ENCODE data around the gene NTM. TPM values are rescaled to one million over a fixed set of nuclear protein-coding genes. Genes with fewer than 3 reads are reported as not detected.
A peak's percentile ranks its signal among the peaks of the same experiment; 100 is the strongest.

Gene NTM
- total RNA-seq, 8 experiments from 2014 or later: 0.80 to 169 (median 18.6) TPM

DNA sequence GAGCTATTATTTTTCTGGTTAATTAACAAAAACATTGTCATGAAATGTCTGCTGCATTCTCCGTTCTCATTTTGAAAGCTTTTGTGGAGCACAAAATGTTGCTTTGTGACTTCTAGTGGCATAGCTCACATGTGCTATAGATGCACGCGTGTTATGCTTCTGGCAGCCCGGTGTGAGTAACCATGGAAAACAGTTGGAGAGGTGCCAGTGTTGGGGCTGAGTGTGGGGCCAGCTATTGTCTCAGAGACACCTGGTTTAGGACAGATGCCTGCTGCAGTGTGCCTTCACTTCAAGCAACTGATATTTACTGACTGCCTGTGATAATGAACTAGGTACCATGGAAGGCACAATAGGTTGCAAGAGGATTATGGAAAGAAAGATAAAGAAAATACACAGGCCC lies 760.6 kb downstream of the NTM start:
- peaks cover 22 to 29% of the 10 kb centered on the region in 2 donors for H3K4me1 ChIP-seq (replicated peaks in 1 of 2)
- peak in 1 of 8 experiments; percentile 45 for ATAC-seq (replicated peaks in 6 of 8)
- WGBS, 10 experiments: 57 to 100% (median 88%) methylated on average over 1 to 4 of the region's 4 CpGs; no CpG with 5 or more reads in 5 of the 10 experiments
- in situ Hi-C loops (cut with MboI; ENCODE audit: low pct_unique_long_range_greater_than_20kb in 2 of 9, low sequenced_read_pairs in 9 of 9, unreplicated experiment in 9 of 9): loop anchor here in 1 of 9 experiments (25.0 kb wide), 1 partner anchor 931 kb away; no protein-coding TSS in a partner anchor
- H3K27ac ChIP-seq: no peak overlapping the region
- no peak overlapping the region for H3K4me3 ChIP-seq

DNA sequence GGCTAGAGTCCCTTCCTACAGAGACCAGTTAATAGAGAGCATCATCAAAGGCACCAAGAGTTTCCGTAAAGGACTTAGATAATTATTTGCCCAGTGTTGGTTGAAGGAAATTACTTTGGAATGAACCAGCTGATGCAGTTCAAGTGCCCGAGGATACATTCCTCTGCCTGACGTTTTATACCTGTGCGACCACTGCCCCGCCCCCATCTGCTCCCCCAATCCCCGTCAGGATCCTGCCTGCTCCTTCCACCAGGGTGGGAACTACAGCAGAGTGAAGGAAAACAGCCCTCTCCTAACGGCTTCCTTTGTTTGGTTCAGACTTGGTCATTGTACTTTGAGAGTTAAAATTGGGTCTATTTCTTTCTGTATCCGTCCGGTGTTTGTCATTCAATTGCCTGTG lies 761.5 kb downstream of the NTM start:
- Histone ChIP-seq H3K4me1 (replicated peaks in 1 of 2) (peaks cover 13 to 20% of the 10 kb centered on the region in 2 donors), H3K4me3 (no peak overlapping the region), H3K27ac (no peak overlapping the region)
- ATAC-seq (replicated peaks in 6 of 8): no peak
- in situ Hi-C loops (cut with MboI; ENCODE audit: low pct_unique_long_range_greater_than_20kb in 2 of 9, low sequenced_read_pairs in 9 of 9, unreplicated experiment in 9 of 9): loop anchor here in 1 of 9 experiments (25.0 kb wide), 1 partner anchor 930 kb away; no protein-coding TSS in a partner anchor
- 60 to 100% (median 80%) methylated on average over 1 to 2 of the region's 9 CpGs; no CpG with 5 or more reads in 4 of the 10 experiments for WGBS, 10 experiments

DNA sequence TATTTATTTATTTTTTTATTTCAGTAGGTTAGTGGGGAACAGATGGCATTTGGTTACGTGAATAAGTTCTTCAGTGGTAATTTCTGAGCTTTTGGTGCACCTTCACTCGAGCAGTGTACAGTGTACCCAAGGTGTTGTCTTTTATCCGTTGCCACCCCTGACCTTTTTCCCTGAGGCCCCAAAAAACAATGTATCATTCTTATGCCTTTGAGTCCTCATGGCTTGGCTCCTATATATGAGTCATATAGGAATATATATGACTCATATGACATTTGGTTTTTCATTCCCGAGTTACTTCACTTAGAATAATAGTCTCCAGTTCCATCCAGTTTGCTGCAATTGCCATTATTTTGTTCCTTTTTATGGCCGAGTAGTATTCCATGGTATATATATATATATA lies 763.9 kb downstream of the NTM start:
- no peak overlapping the region for H3K4me3 ChIP-seq
- 36 to 100% (median 89%) methylated on average over 1 to 3 of the region's 5 CpGs for WGBS, 10 experiments
- in situ Hi-C loops (cut with MboI; ENCODE audit: low pct_unique_long_range_greater_than_20kb in 2 of 9, low sequenced_read_pairs in 9 of 9, unreplicated experiment in 9 of 9): loop anchor here in 1 of 9 experiments (25.0 kb wide), 1 partner anchor 928 kb away; no protein-coding TSS in a partner anchor
- H3K27ac ChIP-seq: no peak overlapping the region
- peaks cover 0 to 8% of the 10 kb centered on the region in 2 donors for H3K4me1 ChIP-seq (replicated peaks in 1 of 2)
- no peak for ATAC-seq (replicated peaks in 6 of 8)

DNA sequence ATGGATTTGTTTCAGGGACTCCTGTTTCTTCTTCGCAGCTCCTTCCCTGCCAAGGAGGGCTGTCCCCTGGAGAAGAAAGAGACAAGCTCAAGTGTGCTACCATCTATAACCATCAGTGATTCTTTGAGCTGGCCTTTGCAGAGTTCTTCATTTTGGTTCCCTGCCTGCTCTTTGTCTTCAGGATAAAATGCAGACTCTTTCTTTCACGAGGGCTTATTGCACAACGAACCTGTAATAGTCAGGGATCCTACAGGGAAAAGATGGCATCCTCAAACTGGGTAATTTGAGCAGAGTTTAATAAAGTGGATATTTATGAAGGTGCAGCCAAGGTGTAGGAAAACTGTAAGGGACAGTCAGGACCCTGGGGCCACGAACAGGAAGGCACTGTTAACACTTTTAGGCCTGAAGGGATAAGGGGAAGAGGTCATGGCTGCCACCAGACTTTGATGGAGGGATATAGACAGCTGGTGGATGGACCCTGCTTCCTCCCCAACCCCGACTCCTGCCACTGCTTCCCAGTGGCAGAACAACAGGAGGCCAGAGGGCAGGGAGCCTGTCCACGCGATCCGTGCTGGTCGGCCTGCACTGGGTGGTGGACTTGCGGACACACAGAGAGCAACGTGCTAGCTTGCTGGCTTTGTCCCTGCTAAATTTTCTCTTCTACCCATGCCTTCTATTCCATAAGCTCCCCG lies 767.0 kb downstream of the NTM start:
- peaks cover 7 to 9% of the 10 kb centered on the region in 2 donors for H3K4me1 ChIP-seq (replicated peaks in 1 of 2)
- H3K4me3 ChIP-seq: no peak overlapping the region
- no peak overlapping the region for H3K27ac ChIP-seq
- WGBS, 10 experiments: 50 to 100% (median 88%) methylated on average over 1 to 8 of the region's 12 CpGs; no CpG with 5 or more reads in 3 of the 10 experiments
- no peak for ATAC-seq (replicated peaks in 6 of 8)
- in situ Hi-C loops (cut with MboI; ENCODE audit: low pct_unique_long_range_greater_than_20kb in 2 of 9, low sequenced_read_pairs in 9 of 9, unreplicated experiment in 9 of 9): loop anchor here in 1 of 9 experiments (25.0 kb wide), 1 partner anchor 925 kb away; no protein-coding TSS in a partner anchor

DNA sequence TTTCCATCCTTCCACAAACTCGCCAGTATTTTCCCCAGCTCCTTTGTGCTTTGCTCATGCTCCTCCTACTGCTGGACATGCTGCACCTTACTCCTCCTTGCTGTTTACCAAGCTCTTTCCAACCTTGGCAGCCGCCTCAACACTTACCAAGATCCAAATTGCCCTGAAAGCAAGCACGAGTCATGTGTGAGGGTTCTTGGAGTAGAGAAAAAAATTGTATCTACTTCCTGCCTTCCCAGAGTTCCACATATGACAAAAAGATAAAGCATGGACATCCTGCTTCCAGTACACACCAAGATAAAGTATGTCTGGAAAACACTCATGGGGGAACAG lies 767.5 kb downstream of the NTM start:
- Histone ChIP-seq H3K27ac (no peak overlapping the region), H3K4me3 (no peak overlapping the region), H3K4me1 (replicated peaks in 1 of 2) (peaks cover 7 to 9% of the 10 kb centered on the region in 2 donors)
- WGBS, 10 experiments: 25 to 100% (median 69%) methylated on average over 1 to 3 of the region's 3 CpGs; no CpG with 5 or more reads in 4 of the 10 experiments
- ATAC-seq (replicated peaks in 6 of 8): no peak
- in situ Hi-C loops (cut with MboI; ENCODE audit: low pct_unique_long_range_greater_than_20kb in 2 of 9, low sequenced_read_pairs in 9 of 9, unreplicated experiment in 9 of 9): loop anchor here in 1 of 9 experiments (25.0 kb wide), 1 partner anchor 924 kb away; no protein-coding TSS in a partner anchor

DNA sequence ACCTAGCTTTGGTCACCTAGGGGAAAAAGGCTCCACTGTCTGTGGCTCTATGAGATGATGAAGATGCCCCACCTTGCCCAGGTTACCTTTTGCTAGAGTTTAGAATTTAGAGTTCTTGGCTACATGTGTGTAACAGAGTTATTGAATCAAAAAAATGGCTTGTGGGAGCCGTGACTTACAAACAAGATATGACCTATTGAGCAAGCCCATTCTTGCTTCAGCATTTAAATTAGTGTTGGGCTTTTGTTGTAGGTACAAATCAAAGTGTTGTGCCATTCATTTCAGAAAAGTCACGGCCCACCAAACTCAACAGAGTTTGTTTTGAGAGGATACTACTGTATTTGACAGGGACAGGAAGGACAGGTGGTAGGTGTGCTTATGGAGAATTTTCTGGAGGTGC lies 768.8 kb downstream of the NTM start:
- 0% methylated on average over 1 of the region's 2 CpGs; no CpG with 5 or more reads in 8 of the 10 experiments for WGBS, 10 experiments
- no peak for ATAC-seq (replicated peaks in 6 of 8)
- in situ Hi-C loops (cut with MboI; ENCODE audit: low pct_unique_long_range_greater_than_20kb in 2 of 9, low sequenced_read_pairs in 9 of 9, unreplicated experiment in 9 of 9): loop anchor here in 1 of 9 experiments (25.0 kb wide), 1 partner anchor 923 kb away; no protein-coding TSS in a partner anchor
- H3K4me3 ChIP-seq: no peak overlapping the region
- no peak overlapping the region for H3K27ac ChIP-seq
- peaks cover 7 to 9% of the 10 kb centered on the region in 2 donors for H3K4me1 ChIP-seq (replicated peaks in 1 of 2)

DNA sequence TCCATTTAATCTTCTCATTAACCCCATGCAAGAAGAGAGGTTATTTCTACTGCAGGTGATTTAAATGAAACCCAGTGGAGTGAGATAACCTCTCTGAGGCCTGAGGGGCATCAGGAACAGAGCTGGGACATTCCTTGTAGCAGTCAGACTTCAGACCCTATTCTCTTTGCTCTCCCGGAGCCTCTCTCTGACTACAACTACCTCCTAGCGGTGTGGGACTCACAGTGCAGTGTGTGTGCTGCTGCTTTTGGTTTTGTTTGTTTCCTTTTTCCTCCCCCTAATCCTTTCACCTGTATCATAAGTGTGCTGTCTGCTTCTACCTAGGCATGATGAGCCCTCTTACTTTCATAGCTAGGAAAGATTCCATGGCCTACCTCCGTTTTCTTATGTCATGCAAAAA lies 769.6 kb downstream of the NTM start:
- 80 to 100% (median 88%) methylated on average over 1 to 3 of the region's 3 CpGs; no CpG with 5 or more reads in 3 of the 10 experiments for WGBS, 10 experiments
- no peak for ATAC-seq (replicated peaks in 6 of 8)
- in situ Hi-C loops (cut with MboI; ENCODE audit: low pct_unique_long_range_greater_than_20kb in 2 of 9, low sequenced_read_pairs in 9 of 9, unreplicated experiment in 9 of 9): loop anchor here in 1 of 9 experiments (25.0 kb wide), 1 partner anchor 922 kb away; no protein-coding TSS in a partner anchor

DNA sequence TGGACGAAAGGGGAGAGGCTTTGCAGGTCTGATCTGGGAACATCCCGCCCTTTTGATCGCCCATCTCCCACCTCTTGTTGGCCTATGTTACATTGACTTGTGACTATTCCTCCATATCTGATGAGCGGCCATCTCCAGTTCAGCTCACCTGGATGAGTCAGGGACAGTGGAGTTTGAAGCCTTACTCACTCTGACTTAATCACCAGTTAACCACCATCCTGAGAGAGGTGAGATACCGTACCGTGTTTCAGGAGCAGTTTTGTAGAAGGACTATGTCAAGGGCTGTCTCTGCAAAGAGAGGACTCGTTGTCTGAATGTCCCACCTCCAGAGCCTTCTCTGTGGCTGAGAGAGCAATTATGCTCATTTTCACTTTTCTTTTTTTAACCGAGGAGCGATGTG lies 771.7 kb downstream of the NTM start:
- no peak overlapping the region for H3K4me3 ChIP-seq
- H3K4me1 ChIP-seq (replicated peaks in 1 of 2): peaks cover 2 to 9% of the 10 kb centered on the region in 2 donors
- 81 to 96% (median 94%) methylated on average over 2 to 5 of the region's 9 CpGs; no CpG with 5 or more reads in 7 of the 10 experiments for WGBS, 10 experiments
- ATAC-seq (replicated peaks in 6 of 8): no peak
- H3K27ac ChIP-seq: no peak overlapping the region
- in situ Hi-C loops (cut with MboI; ENCODE audit: low pct_unique_long_range_greater_than_20kb in 2 of 9, low sequenced_read_pairs in 9 of 9, unreplicated experiment in 9 of 9): loop anchor here in 1 of 9 experiments (25.0 kb wide), 1 partner anchor 920 kb away; no protein-coding TSS in a partner anchor

More for the DNA sequence above, 769.6 kb downstream of the NTM start:
- H3K4me1 ChIP-seq (replicated peaks in 1 of 2): peaks cover 7 to 9% of the 10 kb centered on the region in 2 donors
- no peak overlapping the region for H3K4me3 ChIP-seq
- no peak overlapping the region for H3K27ac ChIP-seq

DNA sequence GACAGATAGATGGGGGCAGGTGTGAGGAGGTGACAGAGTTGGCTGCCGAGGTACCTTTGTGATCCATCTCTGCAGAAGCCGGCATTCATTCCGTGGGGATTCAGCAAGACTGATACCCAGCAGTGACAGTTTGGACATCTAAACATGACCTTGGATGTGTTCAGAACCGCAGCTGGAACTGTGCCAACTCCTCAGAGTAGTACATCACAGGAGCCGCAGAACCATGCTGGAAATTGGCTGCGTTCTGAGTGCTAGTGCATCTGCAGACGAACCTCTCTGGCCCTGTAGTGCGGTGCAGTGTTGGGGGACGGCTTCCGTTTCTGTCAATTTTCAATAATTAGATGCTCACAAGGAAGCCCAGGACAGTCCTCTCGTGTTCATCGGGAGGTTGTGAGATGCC lies 772.1 kb downstream of the NTM start:
- 78 to 100% (median 85%) methylated on average over 1 to 9 of the region's 12 CpGs for WGBS, 10 experiments
- Histone ChIP-seq H3K4me3 (no peak overlapping the region), H3K27ac (no peak overlapping the region), H3K4me1 (replicated peaks in 1 of 2) (peaks cover 2 to 9% of the 10 kb centered on the region in 2 donors)
- peak in 1 of 8 experiments; percentile 67 for ATAC-seq (replicated peaks in 6 of 8)
- in situ Hi-C loops (cut with MboI; ENCODE audit: low pct_unique_long_range_greater_than_20kb in 2 of 9, low sequenced_read_pairs in 9 of 9, unreplicated experiment in 9 of 9): loop anchor here in 1 of 9 experiments (25.0 kb wide), 1 partner anchor 920 kb away; no protein-coding TSS in a partner anchor

DNA sequence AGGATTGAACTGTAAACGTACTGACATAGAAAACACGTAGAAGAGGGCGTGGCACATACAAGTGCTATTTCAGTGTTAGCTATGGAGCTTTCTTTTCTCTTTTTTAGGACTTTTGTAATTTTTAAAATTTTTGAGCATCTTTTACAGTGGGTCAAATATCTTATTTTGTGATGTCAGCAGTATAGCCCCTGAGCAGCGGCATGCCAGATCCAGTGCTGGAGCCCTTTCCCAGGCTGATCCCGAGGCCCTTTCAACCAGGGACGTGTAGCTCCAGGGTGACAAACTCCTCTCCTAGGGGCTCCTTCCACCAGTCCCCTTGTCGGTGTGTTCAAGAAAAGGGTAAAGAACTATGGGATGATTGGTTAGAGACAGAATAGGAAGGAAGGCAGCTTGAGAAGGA lies 777.0 kb downstream of the NTM start:
- no peak for ATAC-seq (replicated peaks in 6 of 8)
- in situ Hi-C loops (cut with MboI; ENCODE audit: low pct_unique_long_range_greater_than_20kb in 2 of 9, low sequenced_read_pairs in 9 of 9, unreplicated experiment in 9 of 9): loop anchor here in 1 of 9 experiments (25.0 kb wide), 1 partner anchor 915 kb away; no protein-coding TSS in a partner anchor
- 33 to 100% (median 94%) methylated on average over 1 to 4 of the region's 7 CpGs; no CpG with 5 or more reads in 1 of the 10 experiments for WGBS, 10 experiments

DNA sequence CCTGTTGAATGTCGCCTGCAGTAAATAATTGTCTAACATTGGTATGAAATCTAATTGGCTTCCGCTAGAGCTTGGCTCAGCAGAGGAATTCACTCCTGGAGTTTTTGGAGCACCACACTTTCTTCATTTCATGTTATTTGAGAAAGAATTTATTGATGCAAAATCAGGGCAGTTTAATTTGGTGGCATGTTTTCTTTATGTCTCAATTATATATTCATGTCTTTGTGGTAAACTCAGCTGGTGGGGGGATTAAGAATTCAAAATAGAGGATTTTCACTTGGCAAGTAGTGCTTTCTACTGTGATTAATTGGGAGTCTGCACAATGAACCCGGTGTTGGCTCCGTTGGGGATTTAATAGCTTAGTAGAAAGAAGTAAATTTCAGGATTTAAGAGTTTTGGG lies 784.4 kb downstream of the NTM start:
- no peak for ATAC-seq (replicated peaks in 6 of 8)
- WGBS, 10 experiments: 10 to 100% (median 74%) methylated on average over 2 to 4 of the region's 4 CpGs; no CpG with 5 or more reads in 1 of the 10 experiments

More for the DNA sequence above, 777.0 kb downstream of the NTM start:
- Histone ChIP-seq H3K4me3 (no peak overlapping the region), H3K27ac (no peak overlapping the region), H3K4me1 (replicated peaks in 1 of 2) (no peaks in the 10 kb centered on the region)

DNA sequence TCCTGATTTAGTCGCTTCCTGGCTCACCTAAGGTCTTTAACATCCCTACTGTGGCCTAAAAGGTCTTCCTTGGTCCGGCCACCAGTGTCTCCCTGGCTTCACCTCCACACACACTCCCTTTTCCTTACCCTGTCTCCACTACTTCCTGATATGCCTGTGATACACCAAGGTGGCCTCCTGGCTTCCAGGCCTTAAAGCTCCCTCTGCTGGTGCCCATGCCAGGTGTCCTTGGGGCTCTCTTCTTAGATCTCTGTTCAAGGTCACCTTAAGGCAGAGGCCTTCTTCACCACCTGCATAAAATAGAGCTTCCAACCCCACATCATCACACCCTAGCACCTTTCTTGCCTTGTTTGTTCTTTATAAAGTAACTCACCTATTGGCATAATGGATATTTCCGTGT lies 787.7 kb downstream of the NTM start:
- Histone ChIP-seq H3K4me1 (replicated peaks in 1 of 2) (peaks cover 4 to 5% of the 10 kb centered on the region in 2 donors), H3K4me3 (no peak overlapping the region), H3K27ac (no peak overlapping the region)
- 44 to 100% (median 80%) methylated on average over 1 to 3 of the region's 3 CpGs; no CpG with 5 or more reads in 2 of the 10 experiments for WGBS, 10 experiments
- in situ Hi-C loops (cut with MboI; ENCODE audit: low pct_unique_long_range_greater_than_20kb in 2 of 9, low sequenced_read_pairs in 9 of 9, unreplicated experiment in 9 of 9): no loop called here
- ATAC-seq (replicated peaks in 6 of 8): no peak

More for the DNA sequence above, 784.4 kb downstream of the NTM start:
- H3K4me3 ChIP-seq: no peak overlapping the region
- H3K4me1 ChIP-seq (replicated peaks in 1 of 2): peaks cover 2 to 3% of the 10 kb centered on the region in 2 donors
- in situ Hi-C loops (cut with MboI; ENCODE audit: low pct_unique_long_range_greater_than_20kb in 2 of 9, low sequenced_read_pairs in 9 of 9, unreplicated experiment in 9 of 9): no loop called here
- H3K27ac ChIP-seq: no peak overlapping the region

DNA sequence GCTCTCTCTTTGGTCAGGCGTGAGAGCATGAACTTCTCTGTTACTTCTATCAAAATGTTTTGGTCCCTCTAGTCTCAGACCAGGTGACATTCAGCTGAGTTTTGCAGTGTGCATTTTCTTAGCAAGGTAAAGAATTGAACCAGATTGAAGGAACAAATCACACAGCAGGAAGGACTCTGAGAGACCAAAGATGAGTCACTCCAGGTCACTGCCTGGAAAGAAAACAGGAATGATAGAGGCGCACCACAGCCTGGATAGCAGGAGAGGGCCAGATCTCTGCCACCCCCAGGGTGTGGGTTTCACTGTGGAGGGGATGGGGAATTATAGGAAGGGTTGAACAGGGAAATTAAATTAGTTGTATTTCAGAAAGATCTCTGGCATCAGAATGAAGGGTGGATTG lies 788.3 kb downstream of the NTM start:
- Histone ChIP-seq H3K4me1 (replicated peaks in 1 of 2) (peaks cover 4 to 5% of the 10 kb centered on the region in 2 donors), H3K4me3 (no peak overlapping the region), H3K27ac (no peak overlapping the region)
- peak in 3 of 8 experiments; percentile 22 to 62 (median 36) for ATAC-seq (replicated peaks in 6 of 8)
- in situ Hi-C loops (cut with MboI; ENCODE audit: low pct_unique_long_range_greater_than_20kb in 2 of 9, low sequenced_read_pairs in 9 of 9, unreplicated experiment in 9 of 9): no loop called here
- WGBS, 10 experiments: 62 to 100% (median 92%) methylated on average over 1 to 2 of the region's 2 CpGs; no CpG with 5 or more reads in 2 of the 10 experiments
